A172 (cell line): ENCODE measurements around the gene TENT4B. TPM values are rescaled to one million over a fixed set of nuclear protein-coding genes. Genes with fewer than 3 reads are reported as not detected.

Source experiments
- DNase-seq: peaks from one replicate; pipeline ENCODE4 v3.0.0-alpha.2; 2015; ENCODE audit warnings: low spot score
- total RNA-seq: library from RNA; depleted of rRNA; stranded (reverse); fragments of >200 nt; shearing (Covaris generic); gene quantifications from 2 replicates; pipeline ENCODE4 v1.2.3, GENCODE V29; 2014

The TENT4B gene
- total RNA-seq, 1 experiment from 2014 or later: 11.2 TPM

DNA sequence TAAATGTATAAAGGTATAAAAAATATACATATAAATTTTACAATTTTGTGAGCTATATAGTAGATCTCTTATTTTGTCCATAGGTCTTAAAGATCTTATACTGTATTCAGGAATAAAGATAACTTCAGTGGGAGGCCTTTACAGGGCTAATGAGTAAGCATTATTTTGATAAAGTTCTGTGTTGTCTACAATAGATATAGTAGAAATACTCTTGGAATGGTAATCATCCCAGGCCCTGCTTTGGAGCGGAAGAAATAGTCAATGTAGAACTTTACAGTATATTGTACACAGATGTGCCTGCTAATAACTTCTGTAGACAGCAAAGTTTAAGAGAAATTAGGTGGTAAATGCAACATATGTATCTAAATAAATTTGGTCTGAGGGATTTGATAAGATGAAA is 42.6 kb downstream of the TENT4B start:
- no peak for DNase-seq

- DNase-seq: no peak
Observed at GRCh38 chr16:50197582-50197981, 44.5 kb downstream of the TENT4B start.

GRCh38 chr16:50198802-50199403 is 45.8 kb downstream of the TENT4B start:
- DNase-seq: no peak

DNA sequence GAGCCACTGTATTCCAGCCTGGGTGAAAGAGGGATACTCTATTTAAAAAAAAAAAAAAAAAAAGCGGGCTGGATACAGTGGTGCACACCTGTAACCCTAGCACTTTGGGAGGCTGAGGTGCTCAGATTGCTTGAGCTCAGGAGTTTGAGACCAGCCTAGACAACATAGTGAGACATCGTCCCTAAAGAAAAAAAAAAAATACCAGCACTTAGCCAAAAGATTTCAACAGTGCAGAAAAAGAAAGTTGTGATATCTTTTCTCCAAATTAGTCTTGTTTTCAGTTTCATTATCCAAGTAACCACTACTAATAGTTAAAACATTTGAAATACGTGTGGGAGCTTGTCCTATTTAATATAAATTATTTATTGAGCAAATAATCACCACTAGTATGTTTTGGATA is 48.7 kb downstream of the TENT4B start:
- DNase-seq: no peak

DNA sequence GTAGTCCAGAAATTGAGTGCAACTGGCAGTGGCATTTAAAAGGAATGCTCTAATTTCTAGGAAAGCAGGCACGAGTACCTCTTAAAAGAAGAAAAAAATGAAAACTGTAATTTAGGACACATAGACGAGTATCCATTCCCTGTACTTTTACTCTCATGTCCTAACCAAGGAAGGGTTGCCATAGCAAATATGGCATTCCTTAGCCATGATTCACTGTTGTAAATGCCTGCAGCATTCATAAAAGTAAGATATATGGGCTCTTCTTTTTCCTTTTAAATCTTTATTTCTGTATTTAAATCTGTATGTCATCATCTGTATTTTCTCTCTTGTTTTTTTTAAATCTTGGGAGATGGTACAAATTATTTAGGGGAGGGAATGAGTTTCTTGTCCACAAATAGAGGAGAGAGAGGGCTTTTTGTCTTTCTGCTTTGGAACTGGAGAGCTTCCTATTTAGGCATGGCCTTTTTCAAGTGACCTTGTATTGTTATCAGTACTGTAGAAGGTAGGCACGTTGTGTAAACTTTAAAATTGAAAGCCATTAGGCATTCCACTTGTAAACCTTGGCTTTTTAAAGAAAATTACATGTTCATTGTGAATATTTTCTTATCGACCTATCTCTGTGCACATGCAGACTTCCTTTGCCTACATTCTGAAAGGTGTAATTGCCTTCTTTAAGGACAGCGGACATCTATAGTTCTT is 50.0 kb downstream of the TENT4B start:
- DNase-seq: peak; percentile 89

DNA sequence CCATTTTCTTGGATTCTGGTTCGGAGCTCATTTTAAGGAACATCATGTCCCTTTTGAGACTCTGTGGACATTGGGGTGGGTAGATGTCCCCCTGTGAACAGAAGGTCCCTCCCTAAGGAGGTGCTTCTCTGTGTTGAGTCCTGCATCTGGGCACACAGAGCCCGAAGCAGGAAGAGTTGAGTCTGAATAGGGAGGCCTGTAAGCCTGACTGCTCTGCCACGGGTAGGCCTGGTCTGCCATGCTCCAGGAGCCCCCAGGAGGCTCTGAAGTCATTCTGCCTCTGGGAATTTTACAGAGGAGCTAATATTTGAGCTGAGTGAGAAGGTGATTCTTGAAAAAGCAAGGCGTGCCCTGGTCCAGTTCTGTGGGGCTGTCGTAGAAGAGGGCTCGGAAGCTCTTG is 50.6 kb downstream of the TENT4B start:
- no peak for DNase-seq

- DNase-seq: no peak
Observed at GRCh38 chr16:50204453-50205108, 51.5 kb downstream of the TENT4B start.

DNA sequence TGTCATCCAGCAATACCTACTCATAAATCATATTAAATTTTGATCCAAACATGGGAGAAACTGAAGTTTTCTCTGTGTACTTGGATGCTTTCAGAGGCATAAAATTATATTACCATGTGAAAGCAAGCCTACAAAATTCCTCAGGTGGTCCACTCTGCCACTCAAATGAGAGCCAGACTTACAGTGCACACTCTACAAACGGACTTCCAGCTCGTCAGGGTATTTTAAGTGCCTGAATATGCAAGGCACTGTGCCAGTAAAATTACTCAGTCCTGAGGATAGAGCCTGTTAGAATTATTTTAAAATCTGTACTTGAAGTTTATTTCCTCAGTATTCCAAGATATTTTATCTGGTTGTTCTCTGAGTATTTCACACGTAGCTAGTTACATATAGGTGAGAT is 54.5 kb downstream of the TENT4B start:
- DNase-seq: peak; percentile 37

GRCh38 chr16:50208460-50208931 is 55.4 kb downstream of the TENT4B start:
- DNase-seq: peak; percentile 31

DNA sequence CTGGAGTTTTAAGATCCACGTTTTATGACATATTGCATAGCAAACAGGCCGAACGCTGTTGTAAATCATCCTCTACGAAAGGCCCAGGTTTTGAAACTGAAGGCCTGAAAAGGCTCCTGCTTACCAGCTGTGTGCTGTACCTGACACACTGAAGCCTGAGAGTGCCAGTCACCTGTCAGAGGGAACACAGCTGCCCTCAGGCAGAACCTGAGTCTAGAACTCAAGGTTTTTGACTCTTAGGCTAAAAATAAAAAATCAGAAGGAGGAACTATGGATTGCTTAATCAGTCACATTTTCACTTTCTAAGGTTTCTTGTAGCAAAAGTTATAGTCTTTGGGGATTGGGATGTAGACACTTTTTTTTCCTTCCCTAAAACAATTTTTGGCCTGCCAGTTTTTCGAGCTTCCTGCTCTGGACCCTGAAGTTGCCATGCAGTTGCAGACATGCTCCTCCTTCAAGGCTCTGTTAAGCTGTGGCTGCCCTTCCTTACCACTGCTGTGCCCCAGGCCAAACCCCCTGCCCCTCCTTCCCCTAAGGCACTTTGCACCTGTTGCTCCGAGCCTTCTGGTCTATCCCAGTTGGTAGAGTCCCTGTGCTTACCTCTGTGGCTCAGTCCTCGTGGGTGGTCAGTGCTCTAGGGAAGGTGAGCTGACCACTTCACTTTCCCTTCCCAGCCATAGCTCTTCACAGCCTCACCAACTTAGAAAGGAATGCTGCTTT is 56.6 kb downstream of the TENT4B start:
- no peak for DNase-seq

DNA sequence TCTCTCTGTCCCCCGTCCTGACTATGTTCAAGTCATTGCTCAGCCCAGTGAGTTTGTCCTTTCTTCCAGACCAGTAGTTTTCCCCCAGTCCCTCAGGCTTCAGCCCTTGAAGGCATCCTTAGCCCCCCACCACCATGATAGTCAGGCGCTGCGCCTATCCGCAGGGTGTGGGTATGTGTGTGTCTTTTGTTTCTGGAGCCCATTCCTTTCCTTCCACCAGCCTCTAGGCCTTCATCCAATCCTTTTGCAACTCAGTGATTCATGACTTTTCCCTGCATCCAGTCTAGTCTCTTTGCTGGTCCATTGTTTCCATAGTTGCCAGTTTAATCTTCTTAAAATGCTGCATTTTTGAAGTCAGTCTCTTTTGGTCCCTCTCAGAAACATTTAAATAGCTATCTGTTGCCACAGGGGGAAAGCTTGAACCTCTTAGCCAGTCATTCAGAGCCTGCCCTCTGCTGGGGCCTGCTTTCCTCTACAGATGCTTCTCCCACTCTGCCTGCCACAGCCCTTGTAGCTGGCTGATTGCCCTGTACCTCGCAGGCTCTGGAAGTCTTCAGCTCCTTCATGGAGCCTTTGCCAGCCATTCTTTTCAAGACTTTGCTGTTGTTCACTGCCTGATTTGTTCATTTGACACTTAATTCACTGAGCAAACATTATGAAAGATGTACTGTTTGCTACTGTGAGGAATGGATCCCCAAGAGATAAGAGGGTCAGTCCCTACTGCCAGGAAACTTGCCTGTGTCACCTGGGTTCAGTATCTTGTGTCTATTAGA is 57.3 kb downstream of the TENT4B start:
- DNase-seq: peak; percentile 83

DNA sequence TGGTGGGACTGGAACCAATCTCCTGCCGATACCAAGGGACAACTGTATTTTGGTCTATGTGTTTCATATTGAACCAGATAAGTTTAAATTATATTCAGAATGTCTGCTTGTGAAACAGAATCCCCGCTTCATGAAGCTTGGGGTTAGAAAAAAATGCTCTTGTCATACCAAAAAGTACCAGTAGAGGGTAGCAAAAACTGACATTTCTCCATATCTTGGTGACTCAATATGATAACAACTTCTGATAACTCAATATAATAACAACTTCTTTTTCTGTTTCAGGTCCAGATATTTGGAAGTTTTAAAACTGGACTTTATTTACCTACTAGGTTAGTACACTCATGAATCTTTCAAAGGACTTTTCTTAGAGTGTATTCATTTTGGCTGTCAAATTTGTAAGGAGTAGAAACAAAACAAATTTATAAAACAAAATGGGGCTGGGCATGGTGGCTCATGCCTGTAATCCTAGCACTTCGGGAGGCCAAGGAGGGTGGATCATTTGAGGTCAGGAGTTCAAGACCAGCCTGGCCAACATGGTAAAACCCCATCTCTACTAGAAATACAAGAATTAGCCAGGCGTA is 60.9 kb downstream of the TENT4B start:
- DNase-seq: peak; percentile 49

GRCh38 chr16:50215680-50216079 is 62.6 kb downstream of the TENT4B start:
- no peak for DNase-seq

DNA sequence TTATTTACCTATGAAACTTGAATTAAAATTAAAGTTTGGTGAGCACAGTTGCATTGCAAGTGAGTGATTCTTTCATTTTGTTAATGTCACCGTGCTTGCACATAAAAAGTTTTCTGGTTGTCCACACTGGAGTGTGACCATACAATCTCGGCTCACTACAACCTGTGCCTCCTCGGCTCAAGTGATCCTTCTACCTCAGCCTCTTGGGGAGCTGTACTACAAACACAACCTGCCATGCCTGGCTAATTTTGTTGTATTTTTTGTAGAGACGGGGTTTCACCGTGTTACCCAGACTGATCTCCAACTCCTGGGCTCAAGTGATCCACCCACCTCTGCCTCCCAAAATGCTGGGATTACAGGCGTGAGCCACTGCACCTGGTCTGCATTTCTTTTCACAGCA is 63.1 kb downstream of the TENT4B start:
- DNase-seq: no peak

GRCh38 chr16:50219402-50219975 is 66.4 kb downstream of the TENT4B start:
- no peak for DNase-seq

- no peak for DNase-seq
Observed at GRCh38 chr16:50224286-50224685, 71.2 kb downstream of the TENT4B start.

DNA sequence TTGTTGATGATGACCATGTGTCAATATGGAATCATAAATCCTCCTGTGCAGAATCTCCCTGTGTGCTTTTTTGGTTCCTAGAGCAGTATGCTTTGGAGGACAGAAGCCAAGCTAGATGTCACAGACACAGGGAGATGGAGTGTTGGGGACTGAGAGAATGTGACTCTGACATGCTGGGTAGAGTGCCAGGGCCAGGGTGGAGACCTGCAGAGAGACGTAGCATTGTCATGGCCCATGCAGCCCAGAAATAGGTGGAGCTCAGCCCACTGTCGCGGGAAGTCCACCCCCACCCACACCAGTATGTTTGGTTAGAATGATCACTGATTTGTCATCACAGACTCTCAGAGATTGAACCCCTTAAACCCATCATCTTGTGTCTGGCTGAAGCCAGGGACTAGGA is 74.0 kb downstream of the TENT4B start:
- no peak for DNase-seq

DNA sequence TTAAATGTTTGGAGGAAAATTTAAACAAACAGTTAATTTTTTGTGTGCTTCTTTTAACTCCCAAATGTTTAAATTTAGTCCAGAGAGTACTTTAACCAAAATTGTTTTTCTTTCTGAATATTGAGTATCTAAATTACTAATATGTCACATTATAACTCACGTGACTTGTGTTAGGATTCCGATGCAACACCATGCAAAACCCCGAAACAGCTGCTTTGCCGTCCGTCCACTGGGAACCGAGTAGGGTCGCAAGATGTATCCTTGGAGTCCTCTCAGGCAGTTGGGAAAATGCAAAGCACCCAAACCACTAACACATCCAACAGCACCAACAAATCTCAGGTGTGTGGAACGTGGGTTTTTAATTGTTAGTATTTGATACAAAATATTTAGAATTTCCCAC is 74.6 kb downstream of the TENT4B start:
- DNase-seq: no peak

DNA sequence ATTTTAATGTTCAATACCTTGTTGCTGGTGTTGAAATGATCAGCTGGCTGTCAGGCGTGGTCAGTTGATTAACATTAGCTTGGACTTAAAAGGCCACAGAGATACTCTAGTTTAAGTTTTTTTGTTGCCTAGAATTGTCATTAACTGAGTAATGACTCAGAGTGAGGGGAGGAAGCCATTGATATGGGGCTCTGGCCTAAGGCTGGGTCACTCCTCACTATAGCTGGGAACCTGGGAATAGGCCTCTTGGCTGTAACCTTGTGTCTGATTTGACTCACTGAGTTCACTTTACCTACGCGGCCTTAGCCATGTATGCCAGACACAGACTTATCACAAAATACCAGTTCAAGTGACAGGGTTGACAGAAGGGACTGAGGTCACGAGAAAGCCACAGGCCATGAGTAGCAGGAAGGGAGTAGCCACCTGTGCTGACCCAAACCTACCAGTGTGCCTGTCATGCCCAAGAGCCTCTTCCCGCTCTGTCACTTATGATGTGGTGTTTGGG is 75.3 kb downstream of the TENT4B start:
- no peak for DNase-seq

DNA sequence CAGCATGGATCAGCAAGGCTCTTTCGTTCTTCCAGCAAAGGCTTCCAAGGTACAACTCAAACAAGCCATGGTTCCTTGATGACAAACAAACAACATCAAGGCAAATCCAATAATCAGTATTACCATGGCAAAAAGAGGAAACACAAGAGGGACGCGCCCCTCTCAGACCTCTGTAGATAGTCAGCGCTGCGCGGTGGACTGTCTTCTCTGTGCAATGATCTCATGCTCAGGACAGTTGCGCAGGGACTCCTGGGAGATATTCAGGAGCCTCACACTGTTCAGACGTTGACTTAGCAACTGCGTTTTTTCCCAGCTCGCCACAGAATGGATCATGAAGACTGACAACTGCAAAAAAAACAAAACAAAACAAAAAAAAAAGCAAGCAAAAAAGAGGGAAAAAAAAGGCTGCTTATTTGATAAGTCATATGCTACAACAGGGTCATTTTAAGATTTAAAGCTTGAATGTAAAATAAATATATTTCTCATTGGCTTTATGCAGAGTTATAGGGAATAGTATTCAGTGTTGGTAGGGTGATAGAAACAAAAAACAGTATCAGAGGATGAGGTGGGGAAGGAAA is 76.1 kb downstream of the TENT4B start:
- DNase-seq: no peak
